Activated CD4-positive, CD25-positive, alpha-beta regulatory T cell treated with anti-CD3 and anti-CD28 coated beads, Interleukin-2, amount 50 U/mL, for 16 hours (primary cell): ENCODE measurements around the gene IMMP2L.
"Not testable (repeated sequence)": the region's sequence is repeated elsewhere in the genome, so short reads cannot be mapped to it uniquely, and the experiment has no call there.

ENCODE experiments used
- DNase-seq: peaks from one replicate; pipeline ENCODE4 v3.0.0-alpha.2; 2020; ENCODE audit warnings: low read depth, low spot score

The IMMP2L gene

GRCh38 chr7:110938165-110938564 lies 624.1 kb downstream of the IMMP2L start:
- no peak for DNase-seq

GRCh38 chr7:110936665-110937064 lies 625.6 kb downstream of the IMMP2L start:
- not testable (repeated sequence) for DNase-seq

- DNase-seq, result no peak
These were observed 632.6 kb downstream of the IMMP2L start for GRCh38 chr7:110929480-110930249.

DNA sequence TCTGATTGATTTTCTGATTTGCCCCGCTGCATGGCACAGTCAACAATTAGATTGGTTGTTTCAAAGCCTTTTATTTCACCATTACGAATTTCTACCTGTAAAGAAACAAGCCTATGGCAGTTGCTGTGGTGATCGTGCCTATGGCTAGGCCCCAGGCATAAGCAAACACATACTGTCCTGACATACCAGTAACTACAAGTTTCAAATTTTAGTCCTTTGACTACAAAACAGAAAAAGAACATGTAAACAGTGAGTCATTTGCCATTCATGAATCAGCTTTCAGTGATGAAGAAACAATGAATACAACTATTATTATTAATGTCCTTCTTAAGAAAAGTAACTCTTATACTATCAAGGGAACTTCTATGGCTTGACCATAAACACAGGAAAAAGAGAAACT lies 639.4 kb downstream of the IMMP2L start:
- no peak for DNase-seq

DNA sequence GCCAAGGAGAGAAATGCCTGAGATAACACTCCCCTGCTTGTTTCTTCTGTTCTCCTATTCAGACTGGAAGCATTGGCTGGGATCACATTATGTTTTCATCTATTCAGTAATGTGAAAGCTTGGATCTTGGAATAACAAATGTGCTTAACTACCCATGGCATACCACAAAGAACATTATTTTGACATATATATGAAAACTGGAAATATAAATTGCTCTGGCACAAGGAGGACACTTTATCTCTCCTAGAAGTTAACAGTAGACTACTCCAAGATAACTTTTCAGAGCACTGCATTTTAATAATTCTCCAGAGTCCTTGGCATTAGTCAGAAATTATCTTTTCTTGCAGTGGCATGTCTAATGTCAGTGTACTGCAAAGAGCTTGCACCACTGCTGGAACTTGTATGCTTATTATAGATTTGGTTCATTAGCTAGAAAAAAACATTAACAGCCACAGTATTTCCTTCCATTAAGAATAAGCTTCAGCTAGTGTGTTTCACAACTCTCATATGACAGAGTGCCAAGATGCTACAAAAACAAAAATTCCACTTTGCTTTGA lies 640.6 kb downstream of the IMMP2L start:
- DNase-seq, result no peak

- DNase-seq, result no peak
These were observed 643.2 kb downstream of the IMMP2L start for GRCh38 chr7:110918949-110919548.

- no peak for DNase-seq
These were observed 648.0 kb downstream of the IMMP2L start for GRCh38 chr7:110914263-110914662.

DNA sequence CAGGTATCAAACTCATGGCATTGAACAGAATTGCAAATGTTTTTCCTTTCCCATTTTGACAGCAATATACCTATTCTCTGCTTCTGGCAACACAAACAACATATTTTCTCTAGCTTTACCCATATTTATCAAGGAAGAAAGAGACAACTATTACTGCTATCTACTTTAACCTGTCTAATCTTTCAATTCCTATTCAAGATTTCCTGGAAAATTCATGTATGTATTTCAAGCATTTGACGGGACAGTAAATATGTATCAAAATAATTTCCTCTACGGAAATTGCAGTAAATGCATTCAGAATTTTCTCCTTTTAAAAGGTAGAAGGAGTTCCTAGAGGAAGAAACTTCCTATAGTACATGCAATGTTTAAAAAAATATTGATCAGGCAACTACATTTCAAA lies 650.7 kb downstream of the IMMP2L start:
- DNase-seq, result no peak

GRCh38 chr7:110909117-110909516 lies 653.2 kb downstream of the IMMP2L start:
- no peak for DNase-seq

- no peak for DNase-seq
These were observed 656.3 kb downstream of the IMMP2L start for GRCh38 chr7:110905773-110906566.

DNA sequence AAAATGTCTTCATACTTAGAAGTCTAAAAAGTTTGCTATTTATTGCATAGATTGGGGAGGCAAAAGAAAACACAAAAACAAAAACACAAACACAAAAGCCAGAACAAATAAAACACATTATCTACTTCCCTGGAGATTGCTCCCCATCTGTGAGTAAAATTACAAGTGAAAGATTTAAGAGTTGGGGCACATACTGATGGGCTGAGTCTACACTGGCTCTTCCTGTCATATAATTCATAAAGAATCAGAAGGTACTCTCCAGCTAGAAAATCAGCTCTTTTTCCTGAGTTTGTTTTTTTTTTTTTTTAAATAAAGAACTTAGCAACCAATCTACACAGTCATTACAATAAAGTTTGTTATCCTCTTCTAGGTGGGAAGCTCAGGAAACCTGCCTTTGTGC lies 663.8 kb downstream of the IMMP2L start:
- DNase-seq, result no peak

DNA sequence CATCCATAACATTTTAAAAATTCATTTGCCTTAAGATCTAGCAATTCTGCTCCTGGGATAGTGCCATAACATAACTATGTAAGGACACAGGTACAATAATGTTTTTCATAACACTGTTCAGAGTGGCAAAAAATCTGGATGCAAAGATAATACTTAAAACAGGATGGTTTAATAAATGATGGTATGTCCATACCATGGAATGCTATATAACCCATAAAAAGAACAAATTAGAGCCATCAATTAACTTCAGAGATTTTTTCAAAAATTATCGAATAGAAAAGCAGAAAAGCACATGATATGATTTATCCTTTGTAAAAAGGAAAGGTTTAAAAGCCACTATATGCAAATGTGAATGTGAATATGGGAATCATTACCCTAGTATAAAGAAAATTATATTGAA lies 664.8 kb downstream of the IMMP2L start:
- DNase-seq, result no peak

DNA sequence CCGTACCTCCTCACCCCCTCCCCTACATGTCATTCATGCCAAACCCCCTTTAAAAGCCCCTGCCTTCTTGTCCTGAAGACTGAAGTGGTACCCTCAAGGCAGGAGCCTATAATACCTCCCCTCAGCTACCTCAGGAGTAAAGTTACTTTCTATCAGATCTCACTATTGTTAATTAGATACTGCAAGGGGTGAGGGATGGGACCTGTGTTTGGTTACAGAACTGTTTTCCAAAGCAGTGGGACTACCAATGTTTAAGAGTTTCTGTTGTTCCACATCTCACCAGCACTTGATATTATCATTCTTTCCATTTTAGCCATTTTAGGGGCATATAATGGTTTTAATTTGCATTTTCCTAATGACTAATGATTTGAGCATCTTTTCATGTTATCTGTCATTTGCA lies 668.2 kb downstream of the IMMP2L start:
- DNase-seq, result no peak

GRCh38 chr7:110891197-110891596 lies 671.1 kb downstream of the IMMP2L start:
- DNase-seq, result no peak

DNA sequence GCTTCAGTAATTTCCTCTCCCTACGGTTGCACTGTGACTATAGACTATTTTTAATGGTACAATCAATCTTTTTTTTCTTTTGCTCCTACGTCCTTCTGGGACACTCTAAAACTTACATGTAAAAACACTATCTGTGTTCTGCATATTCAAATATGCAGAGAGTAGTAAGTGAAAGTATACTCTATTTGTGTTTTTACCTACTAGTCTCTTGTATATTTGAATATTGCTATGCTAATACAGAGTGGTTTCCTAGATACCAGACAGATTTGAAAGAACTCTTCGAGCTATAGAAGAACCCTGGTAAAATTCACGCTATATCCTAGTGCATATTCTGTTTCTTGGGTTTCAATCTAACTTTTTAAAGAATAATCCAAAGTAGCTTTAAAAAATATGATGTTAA lies 672.2 kb downstream of the IMMP2L start:
- DNase-seq, result no peak

GRCh38 chr7:110889335-110889734 lies 673.0 kb downstream of the IMMP2L start:
- DNase-seq, result no peak

DNA sequence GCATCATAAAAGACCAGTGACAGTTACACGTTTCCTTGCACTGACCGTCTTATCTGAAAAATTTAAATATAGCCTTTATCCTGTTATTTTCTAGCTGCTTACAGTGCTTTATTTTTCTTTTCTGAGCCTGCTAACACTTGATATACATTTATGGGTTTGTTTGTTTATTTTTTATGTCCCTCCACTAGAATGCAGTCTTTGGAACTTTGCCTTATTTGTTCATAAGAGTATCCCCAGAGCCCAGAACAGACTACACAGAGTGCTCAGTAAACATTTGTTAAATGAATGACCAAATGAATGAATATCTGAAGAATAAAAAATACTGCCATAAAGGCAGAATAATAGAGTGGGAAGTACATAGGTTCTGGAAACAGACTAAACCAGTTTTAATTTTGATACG lies 673.7 kb downstream of the IMMP2L start:
- DNase-seq, result no peak

GRCh38 chr7:110885474-110885873 lies 676.8 kb downstream of the IMMP2L start:
- no peak for DNase-seq

DNA sequence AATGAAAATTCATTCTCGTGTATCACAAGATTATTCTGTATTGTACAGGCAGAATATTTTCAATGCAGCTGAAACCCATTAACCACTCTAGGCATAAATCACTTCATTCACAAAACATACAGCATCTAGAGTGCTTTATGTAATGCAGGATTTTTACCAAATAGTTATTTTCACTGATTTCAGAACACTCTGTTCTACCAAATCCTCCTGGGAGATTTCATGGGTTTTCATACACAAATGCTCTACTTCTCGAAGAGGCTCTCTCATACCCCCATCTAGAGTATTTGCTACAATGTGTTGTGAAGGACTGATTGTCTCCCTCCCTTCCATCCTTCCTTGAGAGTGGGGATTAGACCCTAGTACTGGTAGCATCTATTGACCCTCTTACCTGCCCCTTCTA lies 680.6 kb downstream of the IMMP2L start:
- DNase-seq, result no peak

- DNase-seq, result no peak
These were observed 681.3 kb downstream of the IMMP2L start for GRCh38 chr7:110880971-110881370.

DNA sequence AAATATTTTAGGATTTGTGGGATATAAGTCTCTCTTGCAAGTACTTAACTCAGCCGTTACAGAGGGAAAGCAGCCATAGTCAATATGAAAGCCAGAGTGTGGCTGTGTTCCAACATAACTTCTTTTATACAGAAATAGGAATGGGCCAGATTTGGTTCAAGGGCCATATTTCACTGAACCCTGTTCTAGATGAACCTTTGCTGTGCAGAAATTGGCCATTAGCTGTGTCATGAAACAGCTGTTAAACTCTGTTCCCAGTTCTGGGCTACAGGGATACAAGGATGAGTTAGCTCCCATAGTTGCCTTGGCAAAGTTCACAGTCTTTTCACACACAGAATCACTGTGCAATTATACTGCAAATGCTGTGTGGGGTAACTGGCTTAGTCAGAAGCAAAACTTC lies 685.3 kb downstream of the IMMP2L start:
- no peak for DNase-seq

DNA sequence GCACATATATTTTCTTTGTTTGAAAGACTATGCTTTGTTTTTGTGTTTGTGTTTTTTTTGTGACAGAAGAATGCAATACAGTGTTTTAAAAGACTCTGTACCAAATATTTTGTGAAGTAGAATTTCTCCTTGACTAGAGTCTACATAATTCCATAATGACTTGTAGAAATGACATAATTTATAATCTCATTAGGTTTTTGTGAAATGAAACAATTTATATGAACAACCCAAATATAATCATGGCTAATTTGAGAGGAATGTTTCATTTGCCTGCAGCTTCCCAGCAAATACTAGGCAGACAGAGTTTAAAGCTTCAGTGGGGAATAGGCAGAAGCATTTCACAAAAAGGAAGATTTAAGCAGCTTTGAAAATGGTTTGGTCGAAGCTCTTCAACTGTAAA lies 686.9 kb downstream of the IMMP2L start:
- DNase-seq, result no peak
